Measurements from ENCODE around the gene ZWILCH. TPM values are rescaled to one million over a fixed set of nuclear protein-coding genes. Genes with fewer than 3 reads are reported as not detected.
A peak's percentile ranks its signal among the peaks of the same experiment; 100 is the strongest.

The ZWILCH gene
- total RNA-seq, 4 donors from 2014 or later: 2.3 to 4.9 (median 3.6) TPM

DNA sequence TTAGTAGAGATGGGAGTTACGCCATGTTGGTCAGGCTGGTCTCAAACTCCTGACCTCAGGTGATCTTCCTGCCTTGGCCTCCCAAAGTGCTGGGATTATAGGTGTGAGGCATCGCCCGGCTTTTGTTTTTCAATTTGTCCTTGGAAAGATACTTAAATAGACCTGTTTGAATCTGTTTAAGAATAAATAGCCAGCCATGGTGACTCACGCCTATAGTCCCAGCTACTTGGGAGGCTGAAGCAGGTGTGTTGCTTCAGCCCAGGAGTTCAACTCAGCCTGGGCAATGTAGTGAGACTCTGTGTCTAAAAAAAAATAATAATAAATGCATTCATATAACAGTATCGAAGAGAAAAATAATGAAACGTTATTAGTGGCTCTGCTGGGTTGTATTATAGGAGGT lies 24.9 kb upstream of the ZWILCH start:
- TF ChIP-seq, protein P1, sequence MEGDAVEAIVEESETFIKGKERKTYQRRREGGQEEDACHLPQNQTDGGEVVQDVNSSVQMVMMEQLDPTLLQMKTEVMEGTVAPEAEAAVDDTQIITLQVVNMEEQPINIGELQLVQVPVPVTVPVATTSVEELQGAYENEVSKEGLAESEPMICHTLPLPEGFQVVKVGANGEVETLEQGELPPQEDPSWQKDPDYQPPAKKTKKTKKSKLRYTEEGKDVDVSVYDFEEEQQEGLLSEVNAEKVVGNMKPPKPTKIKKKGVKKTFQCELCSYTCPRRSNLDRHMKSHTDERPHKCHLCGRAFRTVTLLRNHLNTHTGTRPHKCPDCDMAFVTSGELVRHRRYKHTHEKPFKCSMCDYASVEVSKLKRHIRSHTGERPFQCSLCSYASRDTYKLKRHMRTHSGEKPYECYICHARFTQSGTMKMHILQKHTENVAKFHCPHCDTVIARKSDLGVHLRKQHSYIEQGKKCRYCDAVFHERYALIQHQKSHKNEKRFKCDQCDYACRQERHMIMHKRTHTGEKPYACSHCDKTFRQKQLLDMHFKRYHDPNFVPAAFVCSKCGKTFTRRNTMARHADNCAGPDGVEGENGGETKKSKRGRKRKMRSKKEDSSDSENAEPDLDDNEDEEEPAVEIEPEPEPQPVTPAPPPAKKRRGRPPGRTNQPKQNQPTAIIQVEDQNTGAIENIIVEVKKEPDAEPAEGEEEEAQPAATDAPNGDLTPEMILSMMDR (IDR thresholded peaks at IDR 0.05): no peak
- TF ChIP-seq POLR2A (IDR thresholded peaks at IDR 0.05): no peak
- no peak overlapping the region for H3K4me3 ChIP-seq (ENCODE audit: low read depth, poor library complexity, severe bottlenecking)
- DNase-seq (ENCODE audit: low spot score in 2 of 2): peak in 1 of 2 donors; percentile 56
- intact Hi-C loops (cut with DNase I; ENCODE audit: low total_unique reads): no loop called here
- 87% methylated on average over 6 of the region's 6 CpGs for WGBS, 2 donors

DNA sequence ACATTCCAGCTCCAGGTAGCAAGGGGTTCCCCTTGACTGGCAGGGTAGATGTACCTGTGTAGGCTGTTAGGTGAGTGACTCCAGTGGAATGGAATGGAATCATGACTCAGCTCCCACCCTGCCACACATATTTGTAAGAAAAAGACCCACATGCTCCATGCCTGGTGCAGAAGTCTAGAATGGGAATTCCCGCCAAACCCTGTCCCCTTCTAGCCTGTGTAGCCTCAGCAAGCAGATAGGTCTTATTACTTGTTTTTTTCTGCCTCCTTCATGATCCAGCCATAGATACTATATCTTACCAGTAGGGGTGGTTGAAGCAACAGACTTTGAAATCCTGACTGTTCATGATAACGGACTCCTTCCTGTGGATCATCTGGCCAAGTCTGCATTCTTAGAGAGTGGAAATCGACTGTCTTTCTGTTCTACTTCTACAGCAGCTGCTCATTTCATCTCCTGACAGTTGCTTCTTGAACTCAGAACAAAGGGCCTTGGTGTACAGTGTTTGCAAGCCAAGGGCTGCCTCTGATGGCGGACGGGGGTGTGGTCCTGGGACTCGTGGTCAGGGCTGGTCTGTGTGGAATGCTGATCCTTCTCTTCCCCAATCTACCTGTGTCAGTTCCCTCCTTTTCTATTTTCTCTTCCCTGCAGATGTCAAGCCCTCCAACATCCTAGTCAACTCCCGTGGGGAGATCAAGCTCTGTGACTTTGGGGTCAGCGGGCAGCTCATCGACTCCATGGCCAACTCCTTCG lies 23.8 kb upstream of the ZWILCH start:
- no peak for DNase-seq (ENCODE audit: low spot score in 2 of 2)
- WGBS, 2 donors: 90 to 94% methylated on average over 10 of the region's 10 CpGs
- H3K4me3 ChIP-seq (ENCODE audit: low read depth, poor library complexity, severe bottlenecking): no peak overlapping the region
- intact Hi-C loops (cut with DNase I; ENCODE audit: low total_unique reads): no loop called here
- no peak for TF ChIP-seq POLR2A (IDR thresholded peaks at IDR 0.05)

DNA sequence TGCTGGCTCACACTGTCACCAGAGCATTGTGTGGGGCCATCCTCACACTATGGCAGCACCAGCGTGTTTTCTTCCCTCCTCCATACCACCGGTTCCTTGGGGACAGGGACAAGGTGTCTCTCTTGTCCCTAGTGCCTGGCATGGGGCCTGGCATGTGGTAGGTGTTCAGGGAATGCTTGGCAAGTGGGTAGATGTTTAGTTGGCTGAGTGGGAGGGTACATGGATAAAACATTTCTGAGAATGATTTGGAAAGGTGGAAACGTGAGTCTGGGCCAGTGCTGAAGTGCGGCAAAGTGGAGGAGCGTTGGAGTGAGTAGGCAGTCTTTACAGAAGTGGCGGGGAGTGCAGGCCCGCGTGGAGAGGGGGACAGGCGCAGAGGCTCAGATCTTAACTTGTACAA lies 22.6 kb upstream of the ZWILCH start:
- DNase-seq (ENCODE audit: low spot score in 2 of 2): no peak
- no peak for TF ChIP-seq POLR2A (IDR thresholded peaks at IDR 0.05)
- TF ChIP-seq, protein P1 (IDR thresholded peaks at IDR 0.05): no peak
- WGBS, 2 donors: 90 to 93% methylated on average over 9 of the region's 9 CpGs

DNA sequence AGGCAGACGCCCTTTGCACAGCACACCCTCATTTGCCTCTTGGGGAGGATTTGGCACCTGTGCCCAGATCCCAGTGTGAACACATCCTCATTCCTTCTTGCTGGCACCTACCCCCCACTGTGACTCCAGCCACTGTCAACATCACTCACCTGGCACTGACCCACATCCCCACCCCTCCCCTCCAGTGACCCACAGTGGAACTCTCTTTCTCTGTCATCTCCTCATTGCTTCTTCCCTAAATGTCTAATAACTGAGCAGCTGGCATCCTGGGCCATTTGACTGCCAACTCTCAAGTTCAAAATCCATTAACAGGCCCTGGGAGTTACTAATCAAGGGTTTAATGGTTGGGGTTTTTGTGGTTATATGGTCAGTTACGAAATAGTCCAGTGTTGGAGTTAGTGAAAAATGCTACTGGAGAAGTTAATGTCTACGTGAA lies 22.0 kb upstream of the ZWILCH start:
- no peak for DNase-seq (ENCODE audit: low spot score in 2 of 2)
- TF ChIP-seq, protein P1 (IDR thresholded peaks at IDR 0.05): no peak
- TF ChIP-seq POLR2A (IDR thresholded peaks at IDR 0.05): no peak
- intact Hi-C loops (cut with DNase I; ENCODE audit: low total_unique reads): no loop called here
- WGBS, 2 donors: 74 to 76% methylated on average over 3 of the region's 3 CpGs
- H3K4me3 ChIP-seq (ENCODE audit: low read depth, poor library complexity, severe bottlenecking): no peak overlapping the region

More for the DNA sequence above, 22.6 kb upstream of the ZWILCH start:
- intact Hi-C loops (cut with DNase I; ENCODE audit: low total_unique reads): no loop called here
- no peak overlapping the region for H3K4me3 ChIP-seq (ENCODE audit: low read depth, poor library complexity, severe bottlenecking)

DNA sequence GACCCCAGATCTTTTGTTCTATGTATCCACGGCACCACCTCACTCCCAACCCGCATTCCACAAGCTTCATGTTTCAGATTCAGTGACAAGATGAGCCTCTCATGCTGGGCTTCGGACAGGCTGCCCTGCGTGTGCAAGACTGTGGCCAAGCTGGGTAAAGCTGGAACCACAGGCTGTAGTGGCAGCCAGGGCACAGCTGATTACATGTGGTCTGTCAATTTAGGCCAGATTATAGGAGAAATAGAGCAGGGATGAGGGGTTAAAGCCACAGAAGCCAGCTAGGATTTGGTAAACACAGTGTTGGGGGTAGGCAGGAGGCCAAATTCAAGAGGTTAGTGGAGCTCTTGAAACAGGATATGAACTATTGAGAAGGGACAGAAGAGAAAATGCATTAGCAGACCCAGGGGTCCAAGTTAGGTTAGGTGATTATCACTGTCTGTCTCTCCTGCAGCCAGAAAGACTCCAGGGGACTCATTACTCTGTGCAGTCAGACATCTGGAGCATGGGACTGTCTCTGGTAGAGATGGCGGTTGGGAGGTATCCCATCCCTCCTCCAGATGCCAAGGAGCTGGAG lies 20.5 kb upstream of the ZWILCH start:
- WGBS, 2 donors: 98 to 100% methylated on average over 5 of the region's 5 CpGs
- TF ChIP-seq, protein P1 (IDR thresholded peaks at IDR 0.05): no peak
- TF ChIP-seq POLR2A (IDR thresholded peaks at IDR 0.05): no peak

DNA sequence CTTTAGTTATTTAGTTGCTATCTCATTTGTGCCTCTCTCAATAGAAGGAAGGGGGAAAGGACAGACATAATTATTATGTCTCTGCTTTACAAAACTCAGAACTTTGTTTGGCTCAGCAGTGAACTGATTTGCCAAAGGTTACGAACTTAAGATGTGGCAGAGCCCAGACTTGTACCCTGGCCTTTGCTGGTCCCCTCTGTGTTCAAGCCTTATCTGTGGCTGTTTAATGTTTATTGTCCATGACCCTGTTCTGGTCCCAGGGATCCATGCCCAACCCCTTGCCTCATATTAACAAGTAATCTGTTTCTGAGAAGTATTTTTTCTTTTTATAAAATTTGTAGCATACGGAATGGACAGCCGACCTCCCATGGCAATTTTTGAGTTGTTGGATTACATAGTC lies 18.2 kb upstream of the ZWILCH start:
- TF ChIP-seq, protein P1 (IDR thresholded peaks at IDR 0.05): no peak
- no peak for TF ChIP-seq POLR2A (IDR thresholded peaks at IDR 0.05)
- no peak overlapping the region for H3K4me3 ChIP-seq (ENCODE audit: low read depth, poor library complexity, severe bottlenecking)
- DNase-seq (ENCODE audit: low spot score in 2 of 2): no peak
- intact Hi-C loops (cut with DNase I; ENCODE audit: low total_unique reads): no loop called here
- 95 to 97% methylated on average over 3 of the region's 3 CpGs for whole genome bisulfite sequencing, 2 donors

More for the DNA sequence above, 20.5 kb upstream of the ZWILCH start:
- no peak overlapping the region for H3K4me3 ChIP-seq (ENCODE audit: low read depth, poor library complexity, severe bottlenecking)
- intact Hi-C loops (cut with DNase I; ENCODE audit: low total_unique reads): no loop called here
- DNase-seq (ENCODE audit: low spot score in 2 of 2): peak in 1 of 2 donors; percentile 60
